Right lobe of liver (tissue), 6 donors: Measurements from ENCODE around the gene PHETA2. TPM values are rescaled to one million over a fixed set of nuclear protein-coding genes. Genes with fewer than 3 reads are reported as not detected.
"Not testable (repeated sequence)": the region's sequence is repeated elsewhere in the genome, so short reads cannot be mapped to it uniquely, and the experiment has no call there.

Source experiments
- ATAC-seq, 4 donors: fragments of 200-7000 bp; cut with Tn5 transposase; one replicate each; pipeline ENCODE4 v1.9.1; 2020; ENCODE audit warnings: mild to moderate bottlenecking in 4 of 4, moderate library complexity in 4 of 4
- DNase-seq, 3 donors: peaks; one replicate each; pipeline ENCODE4 v3.0.0-alpha.2; 2020
- H3K27ac ChIP-seq, 3 donors: fragments of 200-600 bp; one replicate each; pipeline ENCODE4 v1.8.0; 2022
- H3K27me3 ChIP-seq, 2 donors: fragments of 200-600 bp; one replicate each; pipeline ENCODE4 v1.8.0; 2022
- H3K36me3 ChIP-seq, 4 donors: fragments of 200-600 bp; sonication (generic) in 1 of 4; one replicate each; pipeline versions ENCODE4 v1.5.1 to v1.8.0; 2017 to 2022; ENCODE audit warnings: control low read depth in 1 of 4
- H3K4me1 ChIP-seq, 4 donors: fragments of 200-600 bp; sonication (generic) in 1 of 4; one replicate each; pipeline versions ENCODE4 v1.5.1 to v1.8.0; 2017 to 2022; ENCODE audit warnings: control low read depth in 1 of 4
- H3K4me3 ChIP-seq, 3 donors: fragments of 200-600 bp; one replicate each; pipeline ENCODE4 v1.8.0; 2022
- H3K9me3 ChIP-seq, 4 donors: fragments of 200-600 bp; sonication (generic) in 1 of 4; one replicate each; pipeline versions ENCODE4 v1.5.1 to v1.8.0; 2017 to 2022; ENCODE audit warnings: control low read depth in 1 of 4
- POLR2A ChIP-seq: fragments of 450-650 bp; IDR thresholded peaks from one replicate; pipeline ENCODE4 v1.6.1; 2017; ENCODE audit warnings: antibody characterized with exemption, mild to moderate bottlenecking
- WGBS: methylation state at CpG from one replicate; pipeline ENCODE4 v1.1.6; 2018; ENCODE audit warnings: low coverage, low lambda C conversion rate; ENCODE audit not compliant: insufficient coverage; ENCODE audit errors: missing lambda C conversion rate; 5-methylcytosine and 5-hydroxymethylcytosine counted together
- intact Hi-C, 2 donors: fragments of 100-400 bp; cut with DNase I; formaldehyde crosslinking; loops; one replicate each; pipeline versions ENCODE4 v1.11.2 to v1.14.1; 2022
- total RNA-seq, 6 experiments: library from RNA; depleted of rRNA in 2 of 6; stranded (reverse); fragments of >200 nt in 2 of 6; fragmentation: NEBNext Ultra II Directional in 3 of 6; extraction: Animal tissue kit (Norgen Biotek cat#: 25700) in 3 of 6; gene quantifications; one replicate each; pipeline versions ENCODE4 v1.1.0 to v1.2.4, GENCODE V29; 2016 to 2023
- TF ChIP-seq, protein P1 (sequence below), 4 donors: fragments of 200-600 bp in 3 of 4; fragments of 450-650 bp in 1 of 4; IDR thresholded peaks; one replicate each; pipeline versions ENCODE4 v1.5.1 to v1.8.0; 2016 to 2022; ENCODE audit warnings: antibody characterized with exemption in 4 of 4, mild to moderate bottlenecking in 2 of 4
- donor health status: DM: no; HTN: yes; CAD: no.
- donor health status: DM: no; HTN: no; CAD: no.
- donor health status: DM: no; HTN: no; CAD: no.
- donor health status: DM: no; HTN: yes; CAD: no.
- donor health status: DM: no; HTN: yes; CAD: no.

Gene PHETA2
- total RNA-seq, 6 experiments from 2014 or later, result 0.51 to 1.4 (median 0.97) TPM

DNA sequence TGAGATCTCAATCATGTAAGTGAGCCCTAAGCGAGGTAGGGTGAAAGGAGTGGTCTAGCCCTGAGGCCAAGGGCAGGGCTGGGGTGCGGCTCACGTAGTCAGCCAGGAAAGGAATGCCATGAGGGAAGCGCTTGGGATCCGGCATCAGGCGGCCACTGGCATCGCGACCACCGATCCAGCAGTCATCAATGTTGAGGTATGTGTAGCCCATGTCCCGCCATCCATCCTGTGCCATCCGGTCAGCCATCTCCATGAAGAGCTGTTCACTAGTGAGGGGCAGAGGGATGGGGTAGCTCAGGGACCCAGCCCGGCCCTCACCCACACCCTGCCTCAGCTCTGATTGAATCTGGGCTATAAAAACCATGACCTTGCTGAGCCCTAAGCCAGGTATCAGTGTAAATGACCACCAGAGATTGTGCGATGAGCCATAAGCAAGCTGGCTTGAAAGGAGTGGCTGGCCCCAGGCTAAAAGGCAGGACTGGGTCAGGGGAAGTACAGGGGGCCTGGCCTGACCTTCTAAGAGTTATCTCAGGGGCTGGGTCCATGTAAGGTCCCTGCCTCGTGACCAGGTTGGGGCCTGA is 6.3 kb upstream of the PHETA2 start:
- TF ChIP-seq, protein P1, sequence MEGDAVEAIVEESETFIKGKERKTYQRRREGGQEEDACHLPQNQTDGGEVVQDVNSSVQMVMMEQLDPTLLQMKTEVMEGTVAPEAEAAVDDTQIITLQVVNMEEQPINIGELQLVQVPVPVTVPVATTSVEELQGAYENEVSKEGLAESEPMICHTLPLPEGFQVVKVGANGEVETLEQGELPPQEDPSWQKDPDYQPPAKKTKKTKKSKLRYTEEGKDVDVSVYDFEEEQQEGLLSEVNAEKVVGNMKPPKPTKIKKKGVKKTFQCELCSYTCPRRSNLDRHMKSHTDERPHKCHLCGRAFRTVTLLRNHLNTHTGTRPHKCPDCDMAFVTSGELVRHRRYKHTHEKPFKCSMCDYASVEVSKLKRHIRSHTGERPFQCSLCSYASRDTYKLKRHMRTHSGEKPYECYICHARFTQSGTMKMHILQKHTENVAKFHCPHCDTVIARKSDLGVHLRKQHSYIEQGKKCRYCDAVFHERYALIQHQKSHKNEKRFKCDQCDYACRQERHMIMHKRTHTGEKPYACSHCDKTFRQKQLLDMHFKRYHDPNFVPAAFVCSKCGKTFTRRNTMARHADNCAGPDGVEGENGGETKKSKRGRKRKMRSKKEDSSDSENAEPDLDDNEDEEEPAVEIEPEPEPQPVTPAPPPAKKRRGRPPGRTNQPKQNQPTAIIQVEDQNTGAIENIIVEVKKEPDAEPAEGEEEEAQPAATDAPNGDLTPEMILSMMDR (IDR thresholded peaks at IDR 0.05), result no peak
- no peak for TF ChIP-seq POLR2A
- Histone ChIP-seq H3K4me3 (no peak overlapping the region), H3K4me1 (peaks cover 0 to 27% (median 7%) of the 10 kb centered on the region in 4 donors), H3K27ac (no peak overlapping the region), H3K27me3 (no peaks in the 10 kb centered on the region), H3K36me3 (peaks cover 0 to 9% (median 3%) of the 10 kb centered on the region in 4 donors), H3K9me3 (no peaks in the 10 kb centered on the region)
- ATAC-seq (no peak), DNase-seq (peak in 1 of 3 donors; percentile 42)
- 79% methylated on average over 7 of the region's 14 CpGs for WGBS
- intact Hi-C loops, result no loop called here

DNA sequence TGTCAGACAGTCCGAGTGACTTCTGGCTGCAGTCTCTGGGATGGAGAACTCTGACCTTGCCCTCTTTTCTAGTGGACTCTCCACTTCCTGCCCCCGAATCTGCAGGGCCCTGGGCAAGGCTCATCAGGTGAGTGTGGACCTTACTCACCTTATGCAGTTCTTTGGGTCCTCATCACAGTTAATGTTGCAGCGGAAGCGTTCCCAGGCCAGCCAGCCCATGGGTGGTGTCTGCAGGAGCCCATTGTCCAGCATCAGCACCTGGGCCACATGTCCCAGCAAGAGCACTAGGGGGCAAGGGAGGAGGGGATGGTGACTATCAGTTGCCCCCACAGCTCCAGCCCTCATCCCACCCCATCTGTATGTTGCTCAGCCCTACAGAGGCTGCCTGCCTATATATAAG is 5.8 kb upstream of the PHETA2 start:
- no peak for TF ChIP-seq POLR2A
- TF ChIP-seq, protein P1 (IDR thresholded peaks at IDR 0.05), result no peak
- peak in 1 of 3 donors; percentile 39 for DNase-seq
- Histone ChIP-seq H3K27ac (no peak overlapping the region), H3K27me3 (no peaks in the 10 kb centered on the region), H3K4me1 (peaks cover 0 to 27% (median 7%) of the 10 kb centered on the region in 4 donors), H3K9me3 (no peaks in the 10 kb centered on the region), H3K36me3 (peaks cover 0 to 9% (median 3%) of the 10 kb centered on the region in 4 donors), H3K4me3 (no peak overlapping the region)
- no peak for ATAC-seq
- WGBS, result 68% methylated on average over 3 of the region's 4 CpGs
- intact Hi-C loops, result no loop called here

DNA sequence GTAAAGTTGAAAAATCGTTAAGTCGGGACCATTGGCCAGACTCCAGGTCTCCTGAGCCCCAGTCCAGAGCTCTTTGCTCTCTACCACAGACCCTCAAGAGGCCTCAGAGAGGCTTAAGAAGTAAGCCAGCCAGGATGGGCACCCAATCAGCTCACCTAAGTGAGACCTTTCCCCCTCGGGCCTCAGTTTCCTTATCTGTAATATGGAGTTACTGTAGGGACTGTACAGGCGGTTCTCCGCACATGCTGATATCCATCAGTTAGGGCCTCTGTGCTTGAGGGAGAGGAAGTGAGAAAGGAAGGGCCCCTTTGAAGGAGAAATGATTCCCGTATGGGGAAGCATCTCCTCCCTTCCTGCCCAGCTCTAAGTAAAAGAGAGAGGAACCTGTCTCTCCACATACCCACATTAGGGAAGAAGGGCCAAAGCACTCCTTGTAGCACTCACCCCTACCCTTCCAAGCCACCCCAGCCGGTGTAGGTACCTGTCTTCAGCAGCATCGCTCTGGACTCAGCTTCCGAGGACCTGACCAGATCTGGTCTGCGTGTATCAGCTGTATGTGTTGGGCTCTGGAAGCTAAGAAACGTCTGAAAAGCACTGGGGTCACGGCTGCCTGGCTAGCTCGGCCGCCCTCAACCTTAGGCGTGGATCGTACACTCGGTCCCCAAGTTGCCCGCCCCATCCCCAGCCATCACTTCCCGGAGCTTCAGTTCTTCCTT is 4.1 kb upstream of the PHETA2 start:
- Histone ChIP-seq H3K27ac (peak overlapping the region; percentile 42 to 85 (median 84)), H3K4me3 (peak overlapping the region; percentile 62 to 84 (median 63)), H3K9me3 (no peaks in the 10 kb centered on the region), H3K36me3 (peaks cover 0 to 9% (median 3%) of the 10 kb centered on the region in 4 donors), H3K27me3 (no peaks in the 10 kb centered on the region), H3K4me1 (peaks cover 0 to 28% (median 6%) of the 10 kb centered on the region in 4 donors)
- peak in 3 of 4 donors; percentile 0 to 9 (median 8) for ATAC-seq
- intact Hi-C loops, result no loop called here
- TF ChIP-seq, protein P1 (IDR thresholded peaks at IDR 0.05), result no peak
- TF ChIP-seq POLR2A, result no peak
- WGBS, result 10% methylated on average over 16 of the region's 19 CpGs
- peak in 1 of 3 donors; percentile 42 for DNase-seq

DNA sequence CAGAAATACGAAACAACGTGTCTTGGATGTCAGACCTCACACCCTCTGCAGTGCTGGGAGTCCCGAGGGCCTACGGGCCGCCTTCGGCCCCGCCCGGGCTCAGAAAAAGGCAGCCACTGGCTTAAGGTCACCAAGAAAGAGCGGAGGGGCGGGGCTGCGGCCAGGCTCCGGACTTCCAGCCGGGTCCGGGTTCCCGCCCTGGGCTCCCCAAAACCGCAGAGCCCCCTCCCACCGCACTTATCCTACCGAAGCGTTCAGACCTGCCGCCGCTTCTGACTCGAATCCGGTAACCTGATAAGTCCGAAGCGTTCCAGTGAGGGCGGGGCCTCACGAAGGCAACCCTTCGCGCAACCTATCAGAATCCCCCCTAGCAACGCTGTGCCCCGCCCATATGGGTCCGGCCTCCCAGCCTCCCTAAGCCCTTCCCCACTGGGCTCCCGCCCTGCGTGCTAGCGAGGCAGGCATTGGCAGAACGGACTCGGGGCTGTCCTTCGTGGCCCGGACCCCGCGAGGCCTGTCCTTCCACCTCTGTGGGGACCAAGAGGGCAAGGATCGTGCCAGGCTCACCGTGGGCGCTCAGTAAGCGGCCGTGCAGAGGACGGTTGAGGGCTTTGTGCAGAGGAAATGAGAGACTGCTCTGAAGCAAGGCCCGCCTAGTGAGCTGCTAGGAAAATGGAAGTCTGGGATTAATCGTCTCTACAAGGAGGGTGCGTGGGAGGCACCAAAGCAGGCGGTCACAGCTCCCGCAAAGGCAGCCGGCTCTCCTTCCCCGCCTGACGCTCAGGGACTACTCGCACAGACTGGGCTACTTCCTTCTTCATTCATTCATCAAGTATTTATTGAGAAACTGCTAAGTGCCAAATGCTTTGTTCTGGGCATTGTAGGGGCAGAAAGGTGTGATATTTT is 3.3 kb upstream of the PHETA2 start, which contains the start of gene NAGA:
Gene NAGA (minus strand): TSS at position 296 of the 906 bp plus-strand sequence. CDS start 515 bp downstream, outside the sequence.
- no peaks in the 10 kb centered on the region for H3K27me3 ChIP-seq
- no peaks in the 10 kb centered on the region for H3K9me3 ChIP-seq
- 1% methylated on average over 24 of the region's 56 CpGs for WGBS
- H3K4me1 ChIP-seq, result peaks cover 0 to 20% (median 2%) of the 10 kb centered on the region in 4 donors
- peak within 1 kb of the TSS; percentile 42 to 85 (median 84) for H3K27ac ChIP-seq
- intact Hi-C loops, result no loop called here
- H3K4me3 ChIP-seq, result peak within 1 kb of the TSS; percentile 62 to 84 (median 63)
- peak; percentile 80 for TF ChIP-seq POLR2A
- TF ChIP-seq, protein P1 (IDR thresholded peaks at IDR 0.05), result no peak
- H3K36me3 ChIP-seq, result peaks cover 0 to 9% (median 3%) of the 10 kb centered on the region in 4 donors
- DNase-seq (peak; percentile 97 to 99 (median 98)), ATAC-seq (peak; percentile 96 to 98 (median 96))

DNA sequence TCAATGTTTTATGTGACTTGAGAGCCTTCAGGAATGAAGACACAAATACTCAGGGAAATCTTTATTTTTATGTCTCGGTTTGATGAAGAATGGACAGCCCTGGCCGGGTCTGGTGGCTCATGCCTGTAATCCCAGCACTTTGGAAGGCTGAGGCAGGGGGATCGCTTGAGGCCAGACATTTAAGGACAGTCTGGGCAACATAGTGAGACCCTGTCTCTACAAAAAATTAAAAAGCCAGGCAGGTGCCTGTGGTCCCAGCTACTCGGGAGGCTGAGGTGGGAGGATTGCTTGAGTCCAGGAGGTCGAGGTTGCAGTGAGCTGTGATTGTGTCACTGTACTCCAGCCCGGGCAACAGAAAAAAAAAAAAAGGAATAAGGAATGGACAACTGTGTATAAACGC is 2.5 kb upstream of the PHETA2 start:
- 74% methylated on average over 7 of the region's 7 CpGs for WGBS
- peak overlapping the region; percentile 62 to 84 (median 63) for H3K4me3 ChIP-seq
- DNase-seq, result peak in 1 of 3 donors; percentile 3
- H3K9me3 ChIP-seq, ATAC-seq, H3K36me3 ChIP-seq, intact Hi-C loops, H3K27me3 ChIP-seq: not testable (repeated sequence)
- peaks cover 0 to 18% (median 0%) of the 10 kb centered on the region in 4 donors for H3K4me1 ChIP-seq
- H3K27ac ChIP-seq, result peak overlapping the region; percentile 42 to 85 (median 84)
